GM21526 (cell line): ENCODE results near the gene ERC2.

Source experiments
- ATAC-seq: cut with Tn5 transposase; IDR thresholded peaks from one replicate; pipeline ENCODE4 v1.9.1; 2021; ENCODE audit warnings: moderate library complexity; ENCODE audit not compliant: unreplicated experiment, low FRiP score

The ERC2 gene

GRCh38 chr3:56428667-56429066, 39.6 kb downstream of the ERC2 start:
- ATAC-seq, result no peak

- no peak for ATAC-seq
Observed at GRCh38 chr3:56424885-56425284, 43.4 kb downstream of the ERC2 start.

GRCh38 chr3:56424336-56424735, 43.9 kb downstream of the ERC2 start:
- ATAC-seq, result no peak

GRCh38 chr3:56423661-56424099, 44.6 kb downstream of the ERC2 start:
- no peak for ATAC-seq

- no peak for ATAC-seq
Observed at GRCh38 chr3:56422316-56422715, 46.0 kb downstream of the ERC2 start.

GRCh38 chr3:56421205-56421604, 47.1 kb downstream of the ERC2 start:
- no peak for ATAC-seq

- no peak for ATAC-seq
Observed at GRCh38 chr3:56415652-56416051, 52.6 kb downstream of the ERC2 start.

- no peak for ATAC-seq
Observed at GRCh38 chr3:56413911-56414310, 54.4 kb downstream of the ERC2 start.

- ATAC-seq, result no peak
Observed at GRCh38 chr3:56411166-56411565, 57.1 kb downstream of the ERC2 start.

- no peak for ATAC-seq
Observed at GRCh38 chr3:56410576-56410975, 57.7 kb downstream of the ERC2 start.

- no peak for ATAC-seq
Observed at GRCh38 chr3:56409790-56410189, 58.5 kb downstream of the ERC2 start.

GRCh38 chr3:56408761-56409196, 59.5 kb downstream of the ERC2 start:
- ATAC-seq, result no peak

GRCh38 chr3:56406826-56407515, 61.3 kb downstream of the ERC2 start:
- ATAC-seq, result no peak

GRCh38 chr3:56404884-56405283, 63.4 kb downstream of the ERC2 start:
- no peak for ATAC-seq

GRCh38 chr3:56398659-56399058, 69.6 kb downstream of the ERC2 start:
- ATAC-seq, result no peak

- ATAC-seq, result no peak
Observed at GRCh38 chr3:56397798-56398197, 70.5 kb downstream of the ERC2 start.

GRCh38 chr3:56389183-56389830, 79.0 kb downstream of the ERC2 start:
- ATAC-seq, result no peak

GRCh38 chr3:56383092-56383491, 85.2 kb downstream of the ERC2 start:
- no peak for ATAC-seq

- no peak for ATAC-seq
Observed at GRCh38 chr3:56379723-56380287, 88.5 kb downstream of the ERC2 start.

- no peak for ATAC-seq
Observed at GRCh38 chr3:56375654-56376053, 92.6 kb downstream of the ERC2 start.

- no peak for ATAC-seq
Observed at GRCh38 chr3:56373386-56373785, 94.9 kb downstream of the ERC2 start.
